Neuronal stem cell (in vitro differentiated cells): ENCODE measurements around the gene KCNC2.

Experiments used
- DNase-seq: peaks from one replicate; pipeline ENCODE4 v3.0.0-alpha.2; 2013; ENCODE audit warnings: low spot score
- H2AFZ ChIP-seq: one replicate; pipeline ENCODE4 v1.6.1; 2013; ENCODE audit warnings: mild to moderate bottlenecking, low read length, inconsistent platforms
- H2AK5ac ChIP-seq: 2 replicates; pipeline ENCODE4 v1.6.1; 2013; ENCODE audit warnings: low read depth, mild to moderate bottlenecking, inconsistent platforms, low read length, moderate library complexity, mixed read lengths
- H2BK120ac ChIP-seq: 2 replicates; pipeline ENCODE4 v1.6.1; 2013; ENCODE audit warnings: low read depth, mild to moderate bottlenecking, inconsistent platforms, low read length, moderate library complexity, mixed read lengths
- H2BK12ac ChIP-seq: one replicate; pipeline ENCODE4 v1.6.1; 2013; ENCODE audit warnings: low read length, inconsistent platforms
- H2BK15ac ChIP-seq: 2 replicates; pipeline ENCODE4 v1.6.1; 2013; ENCODE audit warnings: mild to moderate bottlenecking, low read length, inconsistent platforms, mixed read lengths
- H2BK5ac ChIP-seq: one replicate; pipeline ENCODE4 v1.6.1; 2013; ENCODE audit warnings: inconsistent platforms, mild to moderate bottlenecking, low read length, moderate library complexity
- H3K14ac ChIP-seq: one replicate; pipeline ENCODE4 v1.6.1; 2013; ENCODE audit warnings: low read length, inconsistent platforms
- H3K18ac ChIP-seq: 2 replicates; pipeline ENCODE4 v1.6.1; 2013; ENCODE audit warnings: low read length, inconsistent platforms
- H3K23ac ChIP-seq: 2 replicates; pipeline ENCODE4 v1.6.1; 2013; ENCODE audit warnings: low read depth, mild to moderate bottlenecking, mixed read lengths, low read length, inconsistent platforms; ENCODE audit not compliant: poor library complexity
- H3K27ac ChIP-seq: replicated peaks from 3 replicates; pipeline ENCODE4 v1.5.1; 2013; ENCODE audit warnings: low read length, inconsistent platforms
- H3K27me3 ChIP-seq, 3 experiments: 2 replicates each; pipeline ENCODE4 v1.6.1; 2013; ENCODE audit warnings: low read length in 3 of 3, mild to moderate bottlenecking in 2 of 3, inconsistent platforms in 1 of 3, low read depth in 1 of 3, mixed read lengths in 1 of 3, moderate library complexity in 1 of 3; ENCODE audit not compliant: control insufficient read depth in 3 of 3, insufficient read depth in 3 of 3
- H3K36me3 ChIP-seq, 2 donors: replicated peaks in 1 of 2; 2 replicates each; pipeline ENCODE4 v1.6.1; 2013; ENCODE audit warnings: low read length in 2 of 2; ENCODE audit not compliant: control insufficient read depth in 2 of 2, insufficient read depth in 2 of 2
- H3K4ac ChIP-seq: 2 replicates; pipeline ENCODE4 v1.6.1; 2013; ENCODE audit warnings: inconsistent platforms, mild to moderate bottlenecking, low read length, moderate library complexity
- H3K4me1 ChIP-seq, 2 donors: 1 replicate in 1 of 2; 2 replicates in 1 of 2; pipeline ENCODE4 v1.6.1; 2013; ENCODE audit warnings: low read length in 2 of 2, low read depth in 1 of 2; ENCODE audit not compliant: control insufficient read depth in 2 of 2, insufficient read depth in 1 of 2
- H3K4me2 ChIP-seq: one replicate; pipeline ENCODE4 v1.6.1; 2013; ENCODE audit warnings: mild to moderate bottlenecking, low read length, inconsistent platforms; ENCODE audit not compliant: insufficient read depth, poor library complexity, severe bottlenecking
- H3K4me3 ChIP-seq, 2 donors: 2 replicates each; pipeline ENCODE4 v1.5.1; 2013; ENCODE audit warnings: low read length in 2 of 2, mild to moderate bottlenecking in 2 of 2, inconsistent platforms in 1 of 2, moderate library complexity in 1 of 2
- H3K79me1 ChIP-seq: one replicate; pipeline ENCODE4 v1.6.1; 2013; ENCODE audit warnings: low read depth, mild to moderate bottlenecking, inconsistent platforms, low read length, moderate library complexity
- H3K9ac ChIP-seq: one replicate; pipeline ENCODE4 v1.6.1; 2013; ENCODE audit warnings: mild to moderate bottlenecking, low read depth, low read length, inconsistent platforms; ENCODE audit not compliant: poor library complexity
- H3K9me3 ChIP-seq, 2 donors: replicated peaks in 1 of 2; 2 replicates each; pipeline versions ENCODE3 to v1.6.1; 2013; ENCODE audit warnings: low read length in 2 of 2, mild to moderate bottlenecking in 2 of 2, inconsistent platforms in 1 of 2, low read depth in 1 of 2, mixed read lengths in 1 of 2, moderate library complexity in 1 of 2; ENCODE audit not compliant: control insufficient read depth in 2 of 2, insufficient read depth in 1 of 2
- H4K8ac ChIP-seq: one replicate; pipeline ENCODE4 v1.6.1; 2013; ENCODE audit warnings: low read depth, mild to moderate bottlenecking, inconsistent platforms, low read length, moderate library complexity
- H4K91ac ChIP-seq: one replicate; pipeline ENCODE4 v1.6.1; 2013; ENCODE audit warnings: low read length, low read depth, mild to moderate bottlenecking, inconsistent platforms; ENCODE audit not compliant: poor library complexity
- WGBS, 2 donors: extraction: QIAGEN DNeasy Blood & Tissue Kit; methylation state at CpG; one replicate each; pipeline ENCODE4 v1.1.7; 2013; ENCODE audit warnings: missing lambda C conversion rate in 2 of 2, mixed read lengths in 1 of 2; ENCODE audit not compliant: insufficient read length in 2 of 2, insufficient replicate concordance in 1 of 2; ENCODE audit errors: extremely low coverage in 2 of 2; 5-methylcytosine and 5-hydroxymethylcytosine counted together

Gene KCNC2

GRCh38 chr12:75239987-75240386, 30.3 kb upstream of the KCNC2 start:
- Histone ChIP-seq H3K4me3 (no peak overlapping the region), H3K27ac (no peak overlapping the region), H3K14ac (no peak overlapping the region), H3K27me3 (no peaks in the 10 kb centered on the region), H2AFZ (no peak overlapping the region), H3K4me1 (no peaks in the 10 kb centered on the region), H2BK12ac (no peak overlapping the region), H3K18ac (no peak overlapping the region), H2BK120ac (no peak overlapping the region), H3K23ac (no peak overlapping the region), H3K9me3 (no peaks in the 10 kb centered on the region), H2AK5ac (no peak overlapping the region), H4K8ac (no peak overlapping the region), H2BK15ac (no peak overlapping the region), H3K36me3 (no peaks in the 10 kb centered on the region), H2BK5ac (no peak overlapping the region), H4K91ac (no peak overlapping the region), H3K4me2 (no peak overlapping the region), H3K4ac (no peak overlapping the region), H3K9ac (no peak overlapping the region), H3K79me1 (no peaks in the 10 kb centered on the region)
- DNase-seq: no peak

- no peak for DNase-seq
- Histone ChIP-seq H2BK12ac (no peak overlapping the region), H3K4me2 (no peak overlapping the region), H3K23ac (no peak overlapping the region), H3K27me3 (no peaks in the 10 kb centered on the region), H4K91ac (no peak overlapping the region), H4K8ac (no peak overlapping the region), H3K18ac (no peak overlapping the region), H3K9me3 (no peaks in the 10 kb centered on the region), H2BK5ac (no peak overlapping the region), H3K27ac (no peak overlapping the region), H2BK120ac (no peak overlapping the region), H3K9ac (no peak overlapping the region), H2BK15ac (no peak overlapping the region), H2AK5ac (no peak overlapping the region), H3K4ac (no peak overlapping the region), H3K79me1 (no peaks in the 10 kb centered on the region), H2AFZ (no peak overlapping the region), H3K14ac (no peak overlapping the region), H3K4me1 (no peaks in the 10 kb centered on the region), H3K4me3 (no peak overlapping the region), H3K36me3 (no peaks in the 10 kb centered on the region)
- no CpG with 5 or more reads among the region's 1 CpG for WGBS, 2 donors
These were observed 26.6 kb upstream of the KCNC2 start for GRCh38 chr12:75236206-75236605.

- no peak overlapping the region for H3K4me3 ChIP-seq
- no peak overlapping the region for H2BK5ac ChIP-seq
- no peak overlapping the region for H3K4me2 ChIP-seq
- H3K79me1 ChIP-seq: no peaks in the 10 kb centered on the region
- whole genome bisulfite sequencing, 2 donors: no CpG with 5 or more reads among the region's 1 CpG
- H3K23ac ChIP-seq: no peak overlapping the region
- no peak overlapping the region for H4K91ac ChIP-seq
- no peak overlapping the region for H2AFZ ChIP-seq
- H3K36me3 ChIP-seq: no peaks in the 10 kb centered on the region
- no peak overlapping the region for H3K4ac ChIP-seq
- no peaks in the 10 kb centered on the region for H3K4me1 ChIP-seq
- no peak overlapping the region for H4K8ac ChIP-seq
- H2BK15ac ChIP-seq: no peak overlapping the region
- H2BK12ac ChIP-seq: no peak overlapping the region
- no peak for DNase-seq
- H2BK120ac ChIP-seq: no peak overlapping the region
- H3K27me3 ChIP-seq: no peaks in the 10 kb centered on the region
- no peak overlapping the region for H3K18ac ChIP-seq
- H3K27ac ChIP-seq: no peak overlapping the region
- no peak overlapping the region for H2AK5ac ChIP-seq
- no peaks in the 10 kb centered on the region for H3K9me3 ChIP-seq
- H3K14ac ChIP-seq: no peak overlapping the region
- H3K9ac ChIP-seq: no peak overlapping the region
These were observed 17.5 kb upstream of the KCNC2 start for GRCh38 chr12:75227132-75227531.

GRCh38 chr12:75212072-75212471, 2.4 kb upstream of the KCNC2 start:
- no peak overlapping the region for H4K8ac ChIP-seq
- no peak overlapping the region for H2BK12ac ChIP-seq
- H3K4me3 ChIP-seq: no peak overlapping the region
- H2AFZ ChIP-seq: no peak overlapping the region
- no peaks in the 10 kb centered on the region for H3K9me3 ChIP-seq
- H3K36me3 ChIP-seq: no peaks in the 10 kb centered on the region
- no peak overlapping the region for H2BK5ac ChIP-seq
- H3K18ac ChIP-seq: no peak overlapping the region
- no CpG with 5 or more reads among the region's 3 CpGs for WGBS, 2 donors
- no peak overlapping the region for H2BK15ac ChIP-seq
- no peak for DNase-seq
- H2AK5ac ChIP-seq: no peak overlapping the region
- H3K23ac ChIP-seq: no peak overlapping the region
- H3K4me2 ChIP-seq: no peak overlapping the region
- no peak overlapping the region for H3K9ac ChIP-seq
- no peak overlapping the region for H2BK120ac ChIP-seq
- H3K14ac ChIP-seq: no peak overlapping the region
- peaks cover 2 to 3% of the 10 kb centered on the region in 2 donors for H3K4me1 ChIP-seq
- no peak overlapping the region for H3K27ac ChIP-seq
- peaks cover 4 to 25% (median 24%) of the 10 kb centered on the region in 3 experiments for H3K27me3 ChIP-seq
- H3K4ac ChIP-seq: no peak overlapping the region
- no peaks in the 10 kb centered on the region for H3K79me1 ChIP-seq
- no peak overlapping the region for H4K91ac ChIP-seq
